Tibial nerve (tissue), 3 donors: ENCODE data around the gene ADAMTS18.

ENCODE experiments used
- POLR2A ChIP-seq, 2 donors: fragments of 450-650 bp; IDR thresholded peaks; one replicate each; pipeline ENCODE4 v1.6.1; 2017; ENCODE audit warnings: antibody characterized with exemption in 2 of 2, mild to moderate bottlenecking in 2 of 2, moderate library complexity in 2 of 2
- TF ChIP-seq, protein P1 (sequence below), 5 experiments: fragments of 200-600 bp in 3 of 5; fragments of 450-650 bp in 2 of 5; sonication (generic) in 3 of 5; IDR thresholded peaks; one replicate each; pipeline ENCODE4 v1.5.1; 2016 to 2019; ENCODE audit warnings: antibody characterized with exemption in 5 of 5, mild to moderate bottlenecking in 3 of 5, moderate library complexity in 2 of 5

- TF ChIP-seq, protein P1, sequence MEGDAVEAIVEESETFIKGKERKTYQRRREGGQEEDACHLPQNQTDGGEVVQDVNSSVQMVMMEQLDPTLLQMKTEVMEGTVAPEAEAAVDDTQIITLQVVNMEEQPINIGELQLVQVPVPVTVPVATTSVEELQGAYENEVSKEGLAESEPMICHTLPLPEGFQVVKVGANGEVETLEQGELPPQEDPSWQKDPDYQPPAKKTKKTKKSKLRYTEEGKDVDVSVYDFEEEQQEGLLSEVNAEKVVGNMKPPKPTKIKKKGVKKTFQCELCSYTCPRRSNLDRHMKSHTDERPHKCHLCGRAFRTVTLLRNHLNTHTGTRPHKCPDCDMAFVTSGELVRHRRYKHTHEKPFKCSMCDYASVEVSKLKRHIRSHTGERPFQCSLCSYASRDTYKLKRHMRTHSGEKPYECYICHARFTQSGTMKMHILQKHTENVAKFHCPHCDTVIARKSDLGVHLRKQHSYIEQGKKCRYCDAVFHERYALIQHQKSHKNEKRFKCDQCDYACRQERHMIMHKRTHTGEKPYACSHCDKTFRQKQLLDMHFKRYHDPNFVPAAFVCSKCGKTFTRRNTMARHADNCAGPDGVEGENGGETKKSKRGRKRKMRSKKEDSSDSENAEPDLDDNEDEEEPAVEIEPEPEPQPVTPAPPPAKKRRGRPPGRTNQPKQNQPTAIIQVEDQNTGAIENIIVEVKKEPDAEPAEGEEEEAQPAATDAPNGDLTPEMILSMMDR (IDR thresholded peaks at IDR 0.05), result no peak
- TF ChIP-seq POLR2A (IDR thresholded peaks at IDR 0.05), result no peak
These were observed 47.7 kb downstream of the ADAMTS18 start for GRCh38 chr16:77386831-77387814.
